Non-pigmented ciliary epithelial cell (primary cell): ENCODE results near the gene KIF19.
"Not testable (repeated sequence)": the region's sequence is repeated elsewhere in the genome, so short reads cannot be mapped to it uniquely, and the experiment has no call there.

ENCODE experiments used
- DNase-seq: peaks from one replicate; pipeline ENCODE4 v3.0.0-alpha.2; 2010; ENCODE audit warnings: low read depth

KIF19 gene

GRCh38 chr17:74325743-74326379, at the start of gene KIF19:
Gene KIF19, plus strand, starts transcription at chr17:74326226. Its CDS starts 124 bp downstream, at chr17:74326350.
- no peak for DNase-seq

GRCh38 chr17:74276541-74277009, 49.5 kb upstream of the KIF19 start:
- DNase-seq: no peak

GRCh38 chr17:74277935-74278334, 48.1 kb upstream of the KIF19 start:
- no peak for DNase-seq

- not testable (repeated sequence) for DNase-seq
These were observed 46.4 kb upstream of the KIF19 start for GRCh38 chr17:74279617-74280016.

GRCh38 chr17:74280093-74280513, 45.9 kb upstream of the KIF19 start:
- no peak for DNase-seq

- no peak for DNase-seq
These were observed 44.2 kb upstream of the KIF19 start for GRCh38 chr17:74281799-74282198.

- DNase-seq: not testable (repeated sequence)
These were observed 43.8 kb upstream of the KIF19 start for GRCh38 chr17:74282274-74282586.

- DNase-seq: no peak
These were observed 43.2 kb upstream of the KIF19 start for GRCh38 chr17:74282587-74283370.

- no peak for DNase-seq
These were observed 42.7 kb upstream of the KIF19 start for GRCh38 chr17:74283371-74283673.

- DNase-seq: no peak
These were observed 38.9 kb upstream of the KIF19 start for GRCh38 chr17:74287031-74287602.

GRCh38 chr17:74288785-74289184, 37.2 kb upstream of the KIF19 start:
- no peak for DNase-seq

GRCh38 chr17:74289688-74290087, 36.3 kb upstream of the KIF19 start:
- no peak for DNase-seq

- no peak for DNase-seq
These were observed 35.7 kb upstream of the KIF19 start for GRCh38 chr17:74290340-74290739.

GRCh38 chr17:74292495-74292894, 33.5 kb upstream of the KIF19 start:
- DNase-seq: no peak

- DNase-seq: no peak
These were observed 30.1 kb upstream of the KIF19 start for GRCh38 chr17:74295625-74296547.

- DNase-seq: peak; percentile 11
These were observed 29.5 kb upstream of the KIF19 start for GRCh38 chr17:74296548-74296936.

GRCh38 chr17:74297941-74298340, 28.1 kb upstream of the KIF19 start:
- DNase-seq: no peak

GRCh38 chr17:74298778-74299177, 27.2 kb upstream of the KIF19 start:
- no peak for DNase-seq

GRCh38 chr17:74299226-74300009, 26.6 kb upstream of the KIF19 start:
- DNase-seq: no peak

- no peak for DNase-seq
These were observed 22.7 kb upstream of the KIF19 start for GRCh38 chr17:74303305-74303704.

GRCh38 chr17:74304184-74304583, 21.8 kb upstream of the KIF19 start:
- DNase-seq: no peak
